ENCODE results near the gene LELP1. TPM values are rescaled to one million over a fixed set of nuclear protein-coding genes. Genes with fewer than 3 reads are reported as not detected.

LELP1 gene
- total and polyA plus RNA-seq, 2 donors (not counting 3 experiments of a cell fraction or from before 2014, with no cell fraction given): not detected

- H3K4me1 ChIP-seq (ENCODE audit: control insufficient read depth, extremely low read depth, insufficient read depth, low read length): no peaks in the 10 kb centered on the region
- H3K9me3 ChIP-seq (replicated peaks; ENCODE audit: control insufficient read depth, insufficient read depth, low read length): no peaks in the 10 kb centered on the region
- H3K9ac ChIP-seq (replicated peaks; ENCODE audit: extremely low read depth, insufficient read depth, low read length): no peak overlapping the region
- no peak for FAIRE-seq
- H3K9me1 ChIP-seq (replicated peaks; ENCODE audit: control insufficient read depth, extremely low read depth, insufficient read depth, low read length): no peaks in the 10 kb centered on the region
- POLR2A ChIA-PET: no interaction called here
- no peak overlapping the region for H3K4me3 ChIP-seq (replicated peaks in 1 of 3; ENCODE audit: insufficient read depth in 1 of 3, low read depth in 1 of 3, low read length in 3 of 3)
- CTCF ChIA-PET: interaction anchor here (1.1 kb wide), 1 partner anchor 9 kb away, joined by 3 read pairs; no protein-coding TSS in a partner anchor
- TF ChIP-seq EZH2 (IDR thresholded peaks at IDR 0.05; ENCODE audit: borderline replicate concordance, low read depth, low read length, severe bottlenecking): no peak
- BruUV-seq (replicated peaks): no TSS peak
- DNase-seq (ENCODE audit: low read depth, low spot score): no peak
- H3K36me3 ChIP-seq (ENCODE audit: control insufficient read depth in 2 of 2, extremely low read depth in 1 of 2, insufficient read depth in 2 of 2, low read length in 2 of 2): no peaks in the 10 kb centered on the region
- no peaks in the 10 kb centered on the region for H4K20me1 ChIP-seq (replicated peaks; ENCODE audit: control insufficient read depth, extremely low read depth, insufficient read depth, low read length)
- H3K4me2 ChIP-seq (ENCODE audit: insufficient read depth, low read length): no peak overlapping the region
- no peaks in the 10 kb centered on the region for H3K79me2 ChIP-seq (ENCODE audit: control insufficient read depth, insufficient read depth, low read length)
- H3K27me3 ChIP-seq (ENCODE audit: control insufficient read depth in 2 of 2, insufficient read depth in 2 of 2, low read length in 2 of 2): no peaks in the 10 kb centered on the region
- intact Hi-C loops (cut with micrococcal nuclease) (no loop called here), dilution Hi-C loops (cut with MboI; ENCODE audit: extremely low pct_ligation_motif_present, low sequenced_read_pairs) (no loop called here)
- no peak overlapping the region for H3K27ac ChIP-seq (ENCODE audit: insufficient read depth, low read depth, low read length)
- H2AFZ ChIP-seq (ENCODE audit: low read depth, low read length): no peak overlapping the region
Measured at GRCh38 chr1:153202006-153202405, 1.2 kb upstream of the LELP1 start.

GRCh38 chr1:153206631-153207030 is 3.4 kb downstream of the LELP1 start:
- Histone ChIP-seq H3K36me3 (ENCODE audit: control insufficient read depth in 2 of 2, extremely low read depth in 1 of 2, insufficient read depth in 2 of 2, low read length in 2 of 2) (no peaks in the 10 kb centered on the region), H3K27ac (ENCODE audit: insufficient read depth, low read depth, low read length) (no peak overlapping the region), H2AFZ (ENCODE audit: low read depth, low read length) (no peak overlapping the region), H4K20me1 (replicated peaks; ENCODE audit: control insufficient read depth, extremely low read depth, insufficient read depth, low read length) (no peaks in the 10 kb centered on the region), H3K9ac (replicated peaks; ENCODE audit: extremely low read depth, insufficient read depth, low read length) (no peak overlapping the region), H3K4me1 (ENCODE audit: control insufficient read depth, extremely low read depth, insufficient read depth, low read length) (no peaks in the 10 kb centered on the region), H3K4me3 (replicated peaks in 1 of 3; ENCODE audit: insufficient read depth in 1 of 3, low read depth in 1 of 3, low read length in 3 of 3) (no peak overlapping the region), H3K4me2 (ENCODE audit: insufficient read depth, low read length) (no peak overlapping the region), H3K9me1 (replicated peaks; ENCODE audit: control insufficient read depth, extremely low read depth, insufficient read depth, low read length) (no peaks in the 10 kb centered on the region), H3K27me3 (ENCODE audit: control insufficient read depth in 2 of 2, insufficient read depth in 2 of 2, low read length in 2 of 2) (no peaks in the 10 kb centered on the region), H3K79me2 (ENCODE audit: control insufficient read depth, insufficient read depth, low read length) (no peaks in the 10 kb centered on the region), H3K9me3 (replicated peaks; ENCODE audit: control insufficient read depth, insufficient read depth, low read length) (no peaks in the 10 kb centered on the region)
- no peak for FAIRE-seq
- no peak for TF ChIP-seq MYC (IDR thresholded peaks at IDR 0.05; ENCODE audit: low read depth, low read length)
- no peak for TF ChIP-seq GATA2 (IDR thresholded peaks at IDR 0.05; ENCODE audit: insufficient read depth, insufficient read length, low read depth, low read length)
- TF ChIP-seq POLR2A (IDR thresholded peaks at IDR 0.05; ENCODE audit: low read depth, low read length): no peak
- no peak for TF ChIP-seq EZH2 (IDR thresholded peaks at IDR 0.05; ENCODE audit: borderline replicate concordance, low read depth, low read length, severe bottlenecking)
- TF ChIP-seq MAX (IDR thresholded peaks at IDR 0.05; ENCODE audit: insufficient read depth, insufficient read length): no peak
- TF ChIP-seq FOS (IDR thresholded peaks at IDR 0.05; ENCODE audit: borderline replicate concordance, insufficient read depth, low read length): no peak
- no peak for TF ChIP-seq POLR2AphosphoS5 (IDR thresholded peaks at IDR 0.05; ENCODE audit: insufficient read depth, low read depth, low read length)
- TF ChIP-seq JUN (IDR thresholded peaks at IDR 0.05; ENCODE audit: borderline replicate concordance, insufficient read depth, insufficient read length, low read depth): no peak
- no peak for TF ChIP-seq CTCF (IDR thresholded peaks at IDR 0.05; ENCODE audit: extremely low read depth in 1 of 2, insufficient read depth in 1 of 2, low read depth in 1 of 2, low read length in 2 of 2)
- dilution Hi-C loops (cut with MboI; ENCODE audit: extremely low pct_ligation_motif_present, low sequenced_read_pairs): no loop called here
- DNase-seq (ENCODE audit: low read depth, low spot score): no peak
- intact Hi-C loops (cut with micrococcal nuclease): no loop called here
- no TSS peak for BruUV-seq (replicated peaks)
- ChIA-PET CTCF (no interaction called here), POLR2A (no interaction called here)

All from endothelial cell of umbilical vein (primary cell).